IMR-90 (cell line): Measurements from ENCODE around the gene ATG9B. TPM values are rescaled to one million over a fixed set of nuclear protein-coding genes. Genes with fewer than 3 reads are reported as not detected.
A peak's percentile ranks its signal among the peaks of the same experiment; 100 is the strongest.

Experiments
- ATAC-seq: fragments of 200-7000 bp; cut with Tn5 transposase; 2 replicates; pipeline ENCODE4 v1.9.1; 2020; ENCODE audit warnings: low read depth, mild to moderate bottlenecking, moderate library complexity
- BruUV-seq: library from RNA; stranded (reverse); fragments of 400-500 nt; replicated peaks from 2 replicates; lab custom pipeline; 2021; lab: Mats Ljungman, UMichigan
- CTCF ChIA-PET: fragments of 300-600 bp; formaldehyde crosslinking; extraction: SDS; loops from one replicate; lab custom pipeline; 2021; ENCODE audit warnings: antibody characterized with exemption; lab: Yijun Ruan, JAX
- POLR2A ChIA-PET: fragments of 300-600 bp; sonication (Branson Sonifier 250); formaldehyde crosslinking; loops from one replicate; lab custom pipeline; 2022; ENCODE audit warnings: antibody characterized with exemption; ENCODE audit not compliant: unreplicated experiment; lab: Charles Lee
- DNase-seq: peaks from one replicate; pipeline ENCODE4 v3.0.0; 2013
- H2AFZ ChIP-seq: replicated peaks from 2 replicates; pipeline ENCODE3; 2013; ENCODE audit warnings: low read length, mild to moderate bottlenecking; ENCODE audit not compliant: poor library complexity
- H2AK5ac ChIP-seq: 2 replicates; pipeline ENCODE4 v1.6.1; 2013; ENCODE audit warnings: low read depth, low read length, inconsistent platforms
- H2AK9ac ChIP-seq: replicated peaks from 2 replicates; pipeline ENCODE3; 2013; ENCODE audit warnings: mild to moderate bottlenecking, low read depth, low read length, moderate library complexity; ENCODE audit not compliant: poor library complexity
- H2BK120ac ChIP-seq: 2 replicates; pipeline ENCODE4 v1.6.1; 2013; ENCODE audit warnings: low read depth, low read length, inconsistent platforms
- H2BK15ac ChIP-seq: 3 replicates; pipeline ENCODE4 v1.6.1; 2013; ENCODE audit warnings: low read depth, low read length, inconsistent platforms
- H2BK20ac ChIP-seq: 2 replicates; pipeline ENCODE4 v1.6.1; 2013; ENCODE audit warnings: low read depth, mild to moderate bottlenecking, inconsistent platforms, low read length, moderate library complexity
- H2BK5ac ChIP-seq: 2 replicates; pipeline ENCODE4 v1.6.1; 2013; ENCODE audit warnings: mild to moderate bottlenecking, low read depth, low read length, inconsistent platforms; ENCODE audit not compliant: poor library complexity, severe bottlenecking
- H3K14ac ChIP-seq: replicated peaks from 2 replicates; pipeline ENCODE4 v1.6.1; 2013; ENCODE audit warnings: low read depth, low read length, inconsistent platforms
- H3K18ac ChIP-seq: 2 replicates; pipeline ENCODE4 v1.6.1; 2013; ENCODE audit warnings: low read depth, low read length, control low read depth
- H3K23ac ChIP-seq: 2 replicates; pipeline ENCODE4 v1.6.1; 2013; ENCODE audit warnings: low read depth, low read length, inconsistent platforms
- H3K27ac ChIP-seq: 2 replicates; pipeline ENCODE4 v1.5.1; 2013; ENCODE audit warnings: mild to moderate bottlenecking, control low read depth, low read length; ENCODE audit not compliant: insufficient read depth
- H3K27me3 ChIP-seq: 2 replicates; pipeline ENCODE4 v1.6.1; 2013; ENCODE audit warnings: low read length; ENCODE audit not compliant: control insufficient read depth, insufficient read depth
- H3K36me3 ChIP-seq: 2 replicates; pipeline ENCODE4 v1.6.1; 2013; ENCODE audit warnings: low read length, mixed read lengths; ENCODE audit not compliant: control insufficient read depth, insufficient read depth
- H3K4ac ChIP-seq: 2 replicates; pipeline ENCODE4 v1.6.1; 2013; ENCODE audit warnings: low read depth, low read length, inconsistent platforms
- H3K4me1 ChIP-seq: 2 replicates; pipeline ENCODE4 v1.6.1; 2013; ENCODE audit warnings: low read length, mixed read lengths; ENCODE audit not compliant: control insufficient read depth, insufficient read depth
- H3K4me2 ChIP-seq: 2 replicates; pipeline ENCODE4 v1.6.1; 2013; ENCODE audit warnings: low read depth, mild to moderate bottlenecking, control low read depth, low read length, moderate library complexity
- H3K4me3 ChIP-seq: 2 replicates; pipeline ENCODE4 v1.5.1; 2013; ENCODE audit warnings: low read depth, mild to moderate bottlenecking, control low read depth, low read length, moderate library complexity; ENCODE audit not compliant: insufficient read depth
- H3K56ac ChIP-seq: 2 replicates; pipeline ENCODE4 v1.6.1; 2013; ENCODE audit warnings: low read length, inconsistent platforms; ENCODE audit not compliant: insufficient read depth; ENCODE audit errors: extremely low read depth
- H3K79me1 ChIP-seq, 2 experiments: 2 replicates each; pipeline ENCODE4 v1.6.1; 2013; ENCODE audit warnings: low read length in 2 of 2, inconsistent platforms in 1 of 2, low read depth in 1 of 2
- H3K9ac ChIP-seq: 2 replicates; pipeline ENCODE4 v1.6.1; 2013; ENCODE audit warnings: low read depth, low read length, control low read depth
- H3K9me1 ChIP-seq: 2 replicates; pipeline ENCODE4 v1.6.1; 2013; ENCODE audit warnings: low read length, inconsistent platforms; ENCODE audit not compliant: insufficient read depth
- H3K9me3 ChIP-seq: 2 replicates; pipeline ENCODE4 v1.6.1; 2013; ENCODE audit warnings: low read length; ENCODE audit not compliant: control insufficient read depth, insufficient read depth
- H4K20me1 ChIP-seq: 2 replicates; pipeline ENCODE4 v1.6.1; 2013; ENCODE audit warnings: low read length, inconsistent platforms; ENCODE audit not compliant: insufficient read depth
- H4K5ac ChIP-seq: 2 replicates; pipeline ENCODE4 v1.6.1; 2013; ENCODE audit warnings: mild to moderate bottlenecking, low read depth, low read length, control low read depth
- H4K8ac ChIP-seq, 2 experiments: 2 replicates each; pipeline ENCODE4 v1.6.1; 2013; ENCODE audit warnings: low read depth in 2 of 2, low read length in 2 of 2, control low read depth in 1 of 2, inconsistent platforms in 1 of 2
- H4K91ac ChIP-seq: 2 replicates; pipeline ENCODE4 v1.6.1; 2013; ENCODE audit warnings: low read depth, low read length, inconsistent platforms; ENCODE audit not compliant: insufficient read depth
- BHLHE40 ChIP-seq: fragments of 150-350 bp; IDR thresholded peaks from 2 replicates; pipeline ENCODE4 v1.6.1; 2016; ENCODE audit warnings: mild to moderate bottlenecking, low read depth, low read length
- CEBPB ChIP-seq: IDR thresholded peaks from 2 replicates; pipeline ENCODE4 v1.6.1; 2012; ENCODE audit warnings: low read depth, low read length, improper control_type of control experiment
- CHD1 ChIP-seq: IDR thresholded peaks from 2 replicates; pipeline ENCODE4 v1.6.1; 2012; ENCODE audit warnings: low read depth, low read length, improper control_type of control experiment
- CTCF ChIP-seq: conservative IDR thresholded peaks from 2 replicates; pipeline ENCODE4 v1.5.1; 2012; ENCODE audit warnings: mild to moderate bottlenecking, low read depth, low read length, improper control_type of control experiment
- ELK1 ChIP-seq: fragments of 150-350 bp; IDR thresholded peaks from 2 replicates; pipeline ENCODE4 v1.6.1; 2016; ENCODE audit warnings: low read depth, mild to moderate bottlenecking, low read length, moderate library complexity, borderline replicate concordance
- FOS ChIP-seq: fragments of 150-350 bp; IDR thresholded peaks from 2 replicates; pipeline ENCODE4 v1.6.1; 2016; ENCODE audit warnings: low read depth, low read length
- MAZ ChIP-seq: IDR thresholded peaks from 2 replicates; pipeline ENCODE4 v1.6.1; 2012; ENCODE audit warnings: low read depth, mild to moderate bottlenecking, low read length, improper control_type of control experiment, moderate library complexity, borderline replicate concordance
- MXI1 ChIP-seq: IDR thresholded peaks from 2 replicates; pipeline ENCODE4 v1.6.1; 2012; ENCODE audit warnings: low read depth, mild to moderate bottlenecking, low read length, moderate library complexity, borderline replicate concordance
- POLR2A ChIP-seq: IDR thresholded peaks from 2 replicates; pipeline ENCODE4 v1.6.1; 2012; ENCODE audit warnings: mild to moderate bottlenecking, low read depth, low read length
- RAD21 ChIP-seq: IDR thresholded peaks from 2 replicates; pipeline ENCODE4 v1.6.1; 2012; ENCODE audit warnings: low read length, improper control_type of control experiment
- RCOR1 ChIP-seq: IDR thresholded peaks from 2 replicates; pipeline ENCODE4 v1.6.1; 2012; ENCODE audit warnings: mild to moderate bottlenecking, low read length, improper control_type of control experiment; ENCODE audit not compliant: insufficient replicate concordance
- RFX5 ChIP-seq: IDR thresholded peaks from 2 replicates; pipeline ENCODE4 v1.8.0; 2012; ENCODE audit warnings: low read depth, mild to moderate bottlenecking, low read length, moderate library complexity
- SMC3 ChIP-seq: fragments of 150-350 bp; IDR thresholded peaks from 2 replicates; pipeline ENCODE4 v1.6.1; 2016; ENCODE audit warnings: low read depth, mild to moderate bottlenecking, antibody characterized with exemption, low read length, moderate library complexity
- USF2 ChIP-seq: fragments of 150-350 bp; IDR thresholded peaks from 2 replicates; pipeline ENCODE4 v1.6.1; 2017; ENCODE audit warnings: mild to moderate bottlenecking, antibody characterized with exemption, low read length, low read depth
- WGBS, 2 experiments: methylation state at CpG; one replicate each; pipeline versions ENCODE4 v1.1.5 to v1.1.7; 2013; ENCODE audit warnings: missing lambda C conversion rate in 2 of 2; ENCODE audit not compliant: insufficient read length in 1 of 2; ENCODE audit errors: extremely low coverage in 2 of 2; 5-methylcytosine and 5-hydroxymethylcytosine counted together
- dilution Hi-C: fragments of 300-500 bp; cut with HindIII; formaldehyde crosslinking; loops from one replicate; pipeline ENCODE4 v1.14.3; 2018; ENCODE audit warnings: low sequenced_read_pairs; ENCODE audit not compliant: unreplicated experiment
- in situ Hi-C: fragments of 300-500 bp; cut with MboI; formaldehyde crosslinking; loops from 3 replicates; pipeline ENCODE4 v1.14.3; 2019; ENCODE audit warnings: low sequenced_read_pairs, inconsistent platforms, mixed read lengths
- intact Hi-C: fragments of 100-400 bp; cut with micrococcal nuclease; formaldehyde crosslinking; loops from 2 replicates; pipeline ENCODE4 v1.10.0; 2022
- polyA plus RNA-seq, 3 experiments: library from polyadenylated mRNA; depleted of rRNA; stranded (reverse); fragments of >200 nt; gene quantifications; 2 replicates each; pipeline ENCODE4 v1.2.3, GENCODE V29; 2012; ENCODE audit warnings: low replicate concordance in 1 of 3
- total RNA-seq: library from RNA; depleted of rRNA; stranded (reverse); fragments of >200 nt; gene quantifications from 2 replicates; pipeline ENCODE4 v1.2.3, GENCODE V29; 2012

Gene ATG9B
- total and polyA plus RNA-seq, 2 of the 4 experiments (the other 2 are of a cell fraction) = 0.18 to 0.91 TPM

- Histone ChIP-seq H2AK9ac (peak overlapping the region; percentile 74), H3K14ac (0 out of 2 replicates have a peak overlapping the region, but pooled peaks have one; percentile 1), H2AFZ (peak overlapping the region; percentile 91), H3K27me3 (no peaks in the 10 kb centered on the region), H4K91ac (peak overlapping the region; percentile 33), H3K4me2 (peak overlapping the region; percentile 58), H3K9me1 (no peaks in the 10 kb centered on the region), H2BK120ac (peak overlapping the region; percentile 5; the same call in 1 of the 2 replicates), H3K9ac (peak overlapping the region; percentile 6), H2BK15ac (no peak overlapping the region), H3K18ac (no peak overlapping the region), H3K36me3 (peaks cover 1% of the 10 kb centered on the region; the same call in 1 of the 2 replicates), H3K4ac (peak overlapping the region; percentile 60), H3K4me1 (no peaks in the 10 kb centered on the region), H3K27ac (peak overlapping the region; percentile 25), H3K4me3 (peak overlapping the region; percentile 71), H4K5ac (peak overlapping the region; percentile 39), H2BK5ac (peak overlapping the region; percentile 15), H4K8ac (peak overlapping the region; percentile 74 to 75; a peak in 3 of 4 replicates), H3K79me1 (peaks cover 10 to 23% of the 10 kb centered on the region in 2 experiments; a peak in 3 of 4 replicates), H3K9me3 (no peaks in the 10 kb centered on the region), H4K20me1 (no peaks in the 10 kb centered on the region), H3K56ac (no peak overlapping the region), H2AK5ac (peak overlapping the region; percentile 10), H3K23ac (peak overlapping the region; percentile 27; the same call in 1 of the 2 replicates), H2BK20ac (no peak overlapping the region)
- dilution Hi-C loops (no loop called here), in situ Hi-C loops (no loop called here), intact Hi-C loops (loop anchor here (1.0 to 2.0 kb wide), 2 partner anchors 58 to 82 kb away; partner anchors contain the start of gene AGAP3)
- ATAC-seq = no peak
- ChIA-PET POLR2A (no interaction called here), CTCF (no interaction called here)
- BruUV-seq = no TSS peak
- TF ChIP-seq RAD21 = no peak
- TF ChIP-seq USF2 = no peak
- no peak for TF ChIP-seq RFX5
- no peak for TF ChIP-seq POLR2A
- TF ChIP-seq CTCF = no peak
- no peak for TF ChIP-seq MXI1
- TF ChIP-seq BHLHE40 = no peak
- no peak for TF ChIP-seq MAZ
- no peak for TF ChIP-seq SMC3
- no peak for TF ChIP-seq CHD1
- TF ChIP-seq FOS = no peak
- no peak for TF ChIP-seq ELK1
- TF ChIP-seq CEBPB = no peak
- no peak for TF ChIP-seq RCOR1
- no peak for DNase-seq
- 51% methylated on average over 5 of the region's 17 CpGs; no CpG with 5 or more reads in 1 of the 2 experiments for WGBS, 2 experiments
Measured at GRCh38 chr7:151028948-151029501, 4.7 kb upstream of the ATG9B start.
